ENCODE measurements around the gene GRIN2C.

The GRIN2C gene

DNA sequence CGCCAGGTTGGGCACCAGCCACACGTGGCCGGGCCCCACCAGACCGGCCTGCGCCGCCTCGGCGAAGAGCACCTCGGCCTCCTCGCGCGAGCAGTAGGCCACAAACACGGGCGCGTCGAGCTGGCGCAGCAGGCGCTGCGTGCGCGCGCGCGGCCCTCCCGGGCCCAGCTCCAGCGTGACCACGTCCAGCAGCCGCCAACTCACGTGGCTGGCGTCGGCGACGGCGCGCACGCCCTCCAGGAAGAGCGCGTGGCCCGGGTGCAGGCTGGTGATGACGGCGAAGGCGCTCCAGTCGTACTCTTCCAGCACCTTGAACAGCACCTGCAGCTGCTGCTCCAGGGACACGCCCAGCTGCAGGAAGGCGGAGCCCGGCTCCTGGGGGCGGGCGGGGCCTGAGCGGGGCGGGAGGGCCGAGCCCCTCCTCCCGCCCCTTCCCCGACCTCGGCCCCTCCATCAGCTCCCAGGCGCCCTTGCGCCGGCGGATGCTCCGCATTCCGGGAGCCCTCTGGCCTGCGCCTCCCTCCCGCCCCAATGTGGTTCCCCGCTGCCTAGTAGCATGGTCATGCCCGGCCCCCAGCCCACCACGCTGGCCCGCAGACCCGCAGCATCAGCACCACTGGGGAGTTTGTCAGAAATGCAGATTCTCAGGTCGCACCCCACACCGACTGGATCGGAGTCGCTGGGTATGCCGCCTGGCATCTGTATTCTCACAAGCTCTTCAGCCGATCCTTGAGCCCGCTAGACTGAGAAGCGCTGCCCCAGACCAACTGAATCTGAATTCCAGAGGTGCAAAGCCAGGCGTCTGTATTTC lies 7.2 kb downstream of the GRIN2C start:
- Histone ChIP-seq H3K4me1 (ENCODE audit: control extremely low read depth in 1 of 4, control insufficient read depth in 4 of 4, insufficient read depth in 4 of 4, low read length in 3 of 4) (peaks cover 0 to 9% (median 7%) of the 10 kb centered on the region in 4 experiments), H3K36me3 (ENCODE audit: control insufficient read depth in 4 of 4, insufficient read depth in 4 of 4, low read length in 3 of 4) (no peaks in the 10 kb centered on the region), H3K4me3 (ENCODE audit: control insufficient read depth in 1 of 7, extremely low read depth in 1 of 7, insufficient read depth in 4 of 7, low read depth in 2 of 7, low read length in 6 of 7) (peak overlapping the region in 3 of 7 experiments; percentile 1 to 38 (median 4)), H3K27ac (ENCODE audit: insufficient read depth in 1 of 2, low read depth in 1 of 2, low read length in 2 of 2, poor library complexity in 1 of 2, severe bottlenecking in 2 of 2) (no peak overlapping the region), H3K9me3 (ENCODE audit: control extremely low read depth in 1 of 5, control insufficient read depth in 4 of 5, insufficient read depth in 2 of 5, low read depth in 1 of 5, low read length in 4 of 5) (no peaks in the 10 kb centered on the region), H3K27me3 (replicated peaks in 2 of 5; ENCODE audit: control insufficient read depth in 4 of 5, insufficient read depth in 5 of 5, low read length in 4 of 5) (peaks cover 0 to 80% (median 22%) of the 10 kb centered on the region in 5 experiments)
- CTCF ChIA-PET = interaction anchor here (0.8 to 5.0 kb wide), 3 partner anchors 12 to 93 kb away, joined by 3 to 34 read pairs (median 4); no protein-coding TSS in a partner anchor
- 9% methylated on average over 60 of the region's 76 CpGs for WGBS (ENCODE audit: insufficient coverage)
- peak; percentile 36 to 79 (median 75) for DNase-seq
- POLR2A ChIA-PET = interaction anchor here (0.7 kb wide), 1 partner anchor 609 kb away, joined by 3 read pairs; no protein-coding TSS in a partner anchor

DNA sequence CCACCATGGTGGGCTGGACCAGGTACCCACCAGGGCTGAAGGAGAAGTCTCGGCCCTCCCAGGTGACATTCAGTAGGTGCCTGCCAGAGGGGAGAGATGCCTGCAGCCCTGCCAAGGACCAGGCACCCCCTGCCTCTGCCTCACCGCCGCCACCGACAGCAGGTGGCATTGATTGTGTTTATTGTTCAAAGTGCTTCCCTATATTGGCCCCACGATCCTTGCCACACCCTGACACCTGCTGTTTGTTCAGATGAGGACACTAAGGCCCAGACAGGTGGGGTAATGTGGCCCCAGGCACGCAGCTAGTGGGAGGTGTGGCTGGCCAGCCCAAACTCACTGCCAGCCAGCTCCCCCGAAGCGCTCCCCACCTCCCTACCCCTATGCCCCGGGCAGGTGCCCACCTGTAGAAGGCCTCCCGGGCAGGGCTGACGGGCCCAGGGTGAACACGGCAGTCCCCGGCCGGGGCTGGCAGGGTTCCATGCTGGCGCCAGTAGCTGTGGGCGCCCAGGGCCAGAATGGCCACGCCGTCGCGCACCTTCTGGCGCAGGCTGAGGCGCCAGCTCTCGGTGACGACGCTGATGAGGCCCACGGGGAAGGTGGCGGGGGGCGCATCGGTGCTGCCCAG lies 8.0 kb downstream of the GRIN2C start:
- no peaks in the 10 kb centered on the region for H3K36me3 ChIP-seq (ENCODE audit: control insufficient read depth in 4 of 4, insufficient read depth in 4 of 4, low read length in 3 of 4)
- ChIA-PET CTCF (interaction anchor here (1.6 to 5.0 kb wide), 2 partner anchors 13 to 33 kb away, joined by 4 to 34 read pairs; no protein-coding TSS in a partner anchor), POLR2A (no interaction called here)
- no peaks in the 10 kb centered on the region for H3K9me3 ChIP-seq (ENCODE audit: control extremely low read depth in 1 of 5, control insufficient read depth in 4 of 5, insufficient read depth in 2 of 5, low read depth in 1 of 5, low read length in 4 of 5)
- WGBS (ENCODE audit: insufficient coverage) = 68% methylated on average over 24 of the region's 29 CpGs
- no peak overlapping the region for H3K27ac ChIP-seq (ENCODE audit: insufficient read depth in 1 of 2, low read depth in 1 of 2, low read length in 2 of 2, poor library complexity in 1 of 2, severe bottlenecking in 2 of 2)
- peaks cover 0 to 73% (median 15%) of the 10 kb centered on the region in 5 experiments for H3K27me3 ChIP-seq (replicated peaks in 2 of 5; ENCODE audit: control insufficient read depth in 4 of 5, insufficient read depth in 5 of 5, low read length in 4 of 5)
- DNase-seq = no peak
- peaks cover 0 to 9% (median 7%) of the 10 kb centered on the region in 4 experiments for H3K4me1 ChIP-seq (ENCODE audit: control extremely low read depth in 1 of 4, control insufficient read depth in 4 of 4, insufficient read depth in 4 of 4, low read length in 3 of 4)
- H3K4me3 ChIP-seq (ENCODE audit: control insufficient read depth in 1 of 7, extremely low read depth in 1 of 7, insufficient read depth in 4 of 7, low read depth in 2 of 7, low read length in 6 of 7) = no peak overlapping the region

DNA sequence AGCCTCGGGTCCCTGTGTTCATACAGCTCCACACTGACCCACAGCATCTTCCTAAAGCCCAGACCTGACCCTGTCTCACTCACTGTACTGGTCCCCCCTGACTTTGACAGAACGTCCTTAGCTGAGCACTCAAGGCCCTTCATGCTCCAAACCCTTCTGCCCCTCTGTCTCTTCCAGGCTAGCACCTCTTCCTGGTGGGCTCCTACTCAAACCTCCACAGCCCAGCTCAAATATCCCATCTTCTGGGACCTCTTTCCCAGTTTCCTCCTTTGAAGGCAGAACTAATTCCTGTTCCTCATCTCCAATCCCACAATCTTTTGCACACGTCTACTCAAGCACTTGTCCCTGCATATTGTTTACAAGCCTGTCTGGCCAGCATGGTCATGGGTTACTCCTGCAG lies 8.8 kb downstream of the GRIN2C start:
- 63% methylated on average over 3 of the region's 3 CpGs for WGBS (ENCODE audit: insufficient coverage)
- no peak overlapping the region for H3K4me3 ChIP-seq (ENCODE audit: control insufficient read depth in 1 of 7, extremely low read depth in 1 of 7, insufficient read depth in 4 of 7, low read depth in 2 of 7, low read length in 6 of 7)
- H3K27ac ChIP-seq (ENCODE audit: insufficient read depth in 1 of 2, low read depth in 1 of 2, low read length in 2 of 2, poor library complexity in 1 of 2, severe bottlenecking in 2 of 2) = no peak overlapping the region
- no peak for DNase-seq
- H3K4me1 ChIP-seq (ENCODE audit: control extremely low read depth in 1 of 4, control insufficient read depth in 4 of 4, insufficient read depth in 4 of 4, low read length in 3 of 4) = peaks cover 0 to 9% (median 7%) of the 10 kb centered on the region in 4 experiments
- H3K36me3 ChIP-seq (ENCODE audit: control insufficient read depth in 4 of 4, insufficient read depth in 4 of 4, low read length in 3 of 4) = no peaks in the 10 kb centered on the region
- H3K9me3 ChIP-seq (ENCODE audit: control extremely low read depth in 1 of 5, control insufficient read depth in 4 of 5, insufficient read depth in 2 of 5, low read depth in 1 of 5, low read length in 4 of 5) = no peaks in the 10 kb centered on the region
- H3K27me3 ChIP-seq (replicated peaks in 2 of 5; ENCODE audit: control insufficient read depth in 4 of 5, insufficient read depth in 5 of 5, low read length in 4 of 5) = peaks cover 0 to 72% (median 15%) of the 10 kb centered on the region in 5 experiments
- POLR2A ChIA-PET = no interaction called here
- CTCF ChIA-PET = interaction anchor here (1.2 to 1.6 kb wide), 2 partner anchors 32 to 38 kb away, joined by 3 to 4 read pairs; no protein-coding TSS in a partner anchor

DNA sequence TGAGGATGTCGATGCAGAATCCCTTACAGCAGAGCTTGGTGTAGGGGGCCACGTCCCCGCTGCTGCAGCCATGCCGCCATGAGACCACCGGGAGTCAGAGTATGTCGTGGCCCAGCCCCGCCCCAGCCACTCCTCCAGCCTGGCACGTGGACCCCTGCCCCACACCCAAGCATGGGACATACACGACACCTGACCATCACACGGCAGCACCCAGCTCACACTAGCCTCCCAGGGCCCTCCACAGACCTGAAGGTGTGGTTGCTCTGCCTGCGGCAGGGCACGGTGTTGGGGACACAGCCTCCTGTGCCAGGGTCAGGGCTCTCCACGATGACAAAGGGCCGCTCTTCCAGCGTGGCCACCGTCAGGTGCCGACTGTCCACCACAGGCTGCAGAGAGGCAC lies 9.4 kb downstream of the GRIN2C start:
- DNase-seq = no peak
- Histone ChIP-seq H3K36me3 (ENCODE audit: control insufficient read depth in 4 of 4, insufficient read depth in 4 of 4, low read length in 3 of 4) (no peaks in the 10 kb centered on the region), H3K27ac (ENCODE audit: insufficient read depth in 1 of 2, low read depth in 1 of 2, low read length in 2 of 2, poor library complexity in 1 of 2, severe bottlenecking in 2 of 2) (no peak overlapping the region), H3K4me1 (ENCODE audit: control extremely low read depth in 1 of 4, control insufficient read depth in 4 of 4, insufficient read depth in 4 of 4, low read length in 3 of 4) (peaks cover 0 to 9% (median 7%) of the 10 kb centered on the region in 4 experiments), H3K27me3 (replicated peaks in 2 of 5; ENCODE audit: control insufficient read depth in 4 of 5, insufficient read depth in 5 of 5, low read length in 4 of 5) (peaks cover 0 to 68% (median 15%) of the 10 kb centered on the region in 5 experiments), H3K9me3 (ENCODE audit: control extremely low read depth in 1 of 5, control insufficient read depth in 4 of 5, insufficient read depth in 2 of 5, low read depth in 1 of 5, low read length in 4 of 5) (no peaks in the 10 kb centered on the region), H3K4me3 (ENCODE audit: control insufficient read depth in 1 of 7, extremely low read depth in 1 of 7, insufficient read depth in 4 of 7, low read depth in 2 of 7, low read length in 6 of 7) (no peak overlapping the region)
- CTCF ChIA-PET = interaction anchor here (1.2 kb wide), 1 partner anchor 38 kb away, joined by 3 read pairs; no protein-coding TSS in a partner anchor
- POLR2A ChIA-PET = no interaction called here
- 93% methylated on average over 14 of the region's 17 CpGs for WGBS (ENCODE audit: insufficient coverage)

DNA sequence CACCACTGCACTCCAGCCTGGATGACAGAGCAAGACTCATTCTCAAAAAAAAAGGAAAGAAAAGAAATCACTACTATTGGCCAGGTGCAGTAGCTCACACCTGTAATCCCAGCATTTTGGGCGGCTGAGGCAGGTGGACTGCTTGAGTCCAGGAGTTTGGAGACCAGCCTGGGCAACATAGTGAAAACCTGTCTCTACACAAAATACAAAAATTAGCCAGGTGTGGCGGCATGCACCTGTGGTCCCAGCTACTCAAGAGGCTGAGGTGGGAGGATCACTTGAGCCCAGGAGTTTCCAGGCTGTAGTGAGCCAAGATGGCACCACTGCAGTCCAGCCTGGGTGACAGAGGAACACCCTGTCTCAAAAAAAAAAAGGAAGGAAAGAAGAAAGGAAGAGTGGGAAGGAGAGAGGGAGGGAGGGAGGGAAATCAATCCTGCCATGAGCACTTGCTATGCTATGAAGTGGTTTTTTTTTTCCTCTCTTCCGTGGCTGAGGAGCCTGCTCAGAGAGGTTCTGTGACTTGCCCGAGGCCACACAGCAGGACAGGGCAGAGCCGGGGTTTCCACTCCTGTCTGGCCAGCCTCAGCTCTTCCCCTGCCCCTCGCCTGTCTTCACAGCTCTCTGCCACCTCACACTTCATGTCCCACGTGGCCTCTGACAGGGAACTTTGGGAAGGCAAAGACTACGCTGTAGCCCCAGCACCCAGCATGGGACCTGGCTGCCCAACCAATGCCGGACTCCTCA lies 10.9 kb downstream of the GRIN2C start:
- 83% methylated on average over 5 of the region's 9 CpGs for WGBS (ENCODE audit: insufficient coverage)
- CTCF ChIA-PET = no interaction called here
- no peak overlapping the region for H3K4me3 ChIP-seq (ENCODE audit: control insufficient read depth in 1 of 7, extremely low read depth in 1 of 7, insufficient read depth in 4 of 7, low read depth in 2 of 7, low read length in 6 of 7)

DNA sequence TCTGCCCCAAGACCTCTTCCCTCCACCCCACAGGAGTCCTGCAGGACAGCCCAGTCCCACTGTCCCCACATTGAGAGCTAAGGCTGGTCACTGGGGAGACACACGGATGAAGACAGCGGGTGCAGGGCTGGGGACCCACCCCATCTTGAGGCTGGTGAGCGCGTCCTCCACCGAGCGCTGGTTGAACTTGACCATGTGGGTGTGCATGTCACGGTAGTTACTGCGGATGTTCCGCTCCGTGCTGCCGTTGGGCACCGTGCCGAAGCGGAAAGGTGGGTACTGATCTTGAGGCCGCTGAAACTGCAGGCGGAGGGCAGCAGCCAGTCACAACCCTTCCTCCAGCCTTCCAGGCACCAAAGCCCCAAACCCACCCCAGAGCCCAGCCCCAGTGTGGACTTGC lies 13.1 kb downstream of the GRIN2C start:
- Histone ChIP-seq H3K27ac (ENCODE audit: insufficient read depth in 1 of 2, low read depth in 1 of 2, low read length in 2 of 2, poor library complexity in 1 of 2, severe bottlenecking in 2 of 2) (no peak overlapping the region), H3K4me1 (ENCODE audit: control extremely low read depth in 1 of 4, control insufficient read depth in 4 of 4, insufficient read depth in 4 of 4, low read length in 3 of 4) (peaks cover 0 to 11% (median 10%) of the 10 kb centered on the region in 4 experiments), H3K4me3 (ENCODE audit: control insufficient read depth in 1 of 7, extremely low read depth in 1 of 7, insufficient read depth in 4 of 7, low read depth in 2 of 7, low read length in 6 of 7) (no peak overlapping the region), H3K27me3 (replicated peaks in 2 of 5; ENCODE audit: control insufficient read depth in 4 of 5, insufficient read depth in 5 of 5, low read length in 4 of 5) (peaks cover 3 to 62% (median 8%) of the 10 kb centered on the region in 5 experiments), H3K36me3 (ENCODE audit: control insufficient read depth in 4 of 4, insufficient read depth in 4 of 4, low read length in 3 of 4) (no peaks in the 10 kb centered on the region), H3K9me3 (ENCODE audit: control extremely low read depth in 1 of 5, control insufficient read depth in 4 of 5, insufficient read depth in 2 of 5, low read depth in 1 of 5, low read length in 4 of 5) (no peaks in the 10 kb centered on the region)
- WGBS (ENCODE audit: insufficient coverage) = 98% methylated on average over 14 of the region's 16 CpGs
- CTCF ChIA-PET = interaction anchor here (1.2 to 1.4 kb wide), 3 partner anchors 9 to 18 kb away, joined by 3 to 4 read pairs (median 4); no protein-coding TSS in a partner anchor
- POLR2A ChIA-PET = no interaction called here
- DNase-seq = no peak

More for the DNA sequence above, 10.9 kb downstream of the GRIN2C start:
- no peak overlapping the region for H3K27ac ChIP-seq (ENCODE audit: insufficient read depth in 1 of 2, low read depth in 1 of 2, low read length in 2 of 2, poor library complexity in 1 of 2, severe bottlenecking in 2 of 2)
- H3K4me1 ChIP-seq (ENCODE audit: control extremely low read depth in 1 of 4, control insufficient read depth in 4 of 4, insufficient read depth in 4 of 4, low read length in 3 of 4) = peaks cover 0 to 9% (median 7%) of the 10 kb centered on the region in 4 experiments
- H3K9me3 ChIP-seq (ENCODE audit: control extremely low read depth in 1 of 5, control insufficient read depth in 4 of 5, insufficient read depth in 2 of 5, low read depth in 1 of 5, low read length in 4 of 5) = no peaks in the 10 kb centered on the region
- H3K27me3 ChIP-seq (replicated peaks in 2 of 5; ENCODE audit: control insufficient read depth in 4 of 5, insufficient read depth in 5 of 5, low read length in 4 of 5) = peaks cover 3 to 62% (median 14%) of the 10 kb centered on the region in 5 experiments
- POLR2A ChIA-PET = no interaction called here
- no peaks in the 10 kb centered on the region for H3K36me3 ChIP-seq (ENCODE audit: control insufficient read depth in 4 of 4, insufficient read depth in 4 of 4, low read length in 3 of 4)
- no peak for DNase-seq

Data from common myeloid progenitor, CD34-positive (primary cell).